Mammary epithelial cell (primary cell): ENCODE results near the gene ARL17A.
"Not testable (repeated sequence)": the region's sequence is repeated elsewhere in the genome, so short reads cannot be mapped to it uniquely, and the experiment has no call there.

Source experiments
- CTCF ChIP-seq, 2 donors: IDR thresholded peaks in 1 of 2; conservative IDR thresholded peaks in 1 of 2; 2 replicates each; pipeline ENCODE4 v1.5.1; 2011 to 2012; ENCODE audit warnings: inconsistent platforms in 2 of 2, low read length in 2 of 2, mild to moderate bottlenecking in 2 of 2, control low read depth in 1 of 2, low read depth in 1 of 2; ENCODE audit not compliant: insufficient read depth in 1 of 2; ENCODE audit errors: extremely low read depth in 1 of 2
- EZH2 ChIP-seq: IDR thresholded peaks from 2 replicates; pipeline ENCODE4 v1.6.1; 2012; ENCODE audit warnings: low read length, inconsistent platforms, borderline replicate concordance

GRCh38 chr17:46566284-46566683, 13.2 kb downstream of the ARL17A start:
- not testable (repeated sequence) for TF ChIP-seq CTCF (conservative IDR thresholded peaks at IDR 0.05 in 1 of 2, IDR thresholded peaks at IDR 0.05 in 1 of 2; ENCODE audit: extremely low read depth in 1 of 2, insufficient read depth in 1 of 2, low read depth in 1 of 2, low read length in 2 of 2); EZH2
